ENCODE data around the gene RRAGC.
"Not testable (repeated sequence)": the region's sequence is repeated elsewhere in the genome, so short reads cannot be mapped to it uniquely, and the experiment has no call there.

Gene RRAGC

DNA sequence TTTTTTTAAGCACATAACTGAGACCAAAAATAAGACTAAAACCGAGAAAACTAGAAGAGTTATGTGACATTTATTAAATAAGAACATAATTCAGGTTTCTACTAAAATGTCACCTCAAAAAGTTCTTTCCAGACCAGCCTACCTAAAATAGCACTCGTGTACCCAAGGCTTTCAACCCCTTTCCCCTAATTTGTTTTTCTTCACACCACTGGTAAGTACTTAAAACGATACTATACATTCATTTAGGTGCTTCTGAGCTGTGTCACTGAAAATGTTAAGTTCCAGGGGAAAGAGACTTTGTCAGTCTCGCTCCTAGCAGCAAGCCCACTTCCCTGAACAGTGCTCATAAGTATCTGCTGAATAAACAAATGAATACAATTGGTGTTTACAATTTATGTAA, 6.8 kb downstream of the RRAGC start:
- DNase-seq (ENCODE audit: low spot score), result no peak

DNA sequence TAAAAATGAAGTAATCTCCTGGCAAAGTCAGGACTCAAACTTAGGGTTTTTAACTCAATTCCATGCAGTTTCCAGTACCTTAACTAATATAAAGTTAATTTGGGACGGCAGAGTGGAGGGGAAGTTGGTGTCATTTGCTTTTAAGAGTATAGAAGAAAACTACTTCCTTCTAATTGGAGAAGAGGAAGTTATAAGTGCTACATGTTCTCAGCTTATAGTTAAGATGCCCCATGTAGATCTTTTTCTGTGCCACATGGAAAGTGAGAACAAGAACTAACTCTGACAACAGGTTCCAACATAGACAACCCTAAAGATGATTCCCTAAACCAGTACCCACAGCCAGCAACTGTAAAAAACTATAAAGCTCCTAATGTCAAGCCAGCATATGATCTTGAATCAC, 11.5 kb downstream of the RRAGC start:
- DNase-seq (ENCODE audit: low spot score), result no peak

GRCh38 chr1:38846210-38846609, 13.4 kb downstream of the RRAGC start:
- DNase-seq (ENCODE audit: low spot score), result no peak

- DNase-seq (ENCODE audit: low spot score), result not testable (repeated sequence)
Observed at GRCh38 chr1:38845088-38845487, 14.5 kb downstream of the RRAGC start.

GRCh38 chr1:38840281-38840680, 19.3 kb downstream of the RRAGC start:
- DNase-seq (ENCODE audit: low spot score), result no peak

GRCh38 chr1:38839363-38839762, 20.2 kb downstream of the RRAGC start:
- DNase-seq (ENCODE audit: low spot score), result no peak

GRCh38 chr1:38836316-38836715, 23.3 kb downstream of the RRAGC start:
- not testable (repeated sequence) for DNase-seq (ENCODE audit: low spot score)

DNA sequence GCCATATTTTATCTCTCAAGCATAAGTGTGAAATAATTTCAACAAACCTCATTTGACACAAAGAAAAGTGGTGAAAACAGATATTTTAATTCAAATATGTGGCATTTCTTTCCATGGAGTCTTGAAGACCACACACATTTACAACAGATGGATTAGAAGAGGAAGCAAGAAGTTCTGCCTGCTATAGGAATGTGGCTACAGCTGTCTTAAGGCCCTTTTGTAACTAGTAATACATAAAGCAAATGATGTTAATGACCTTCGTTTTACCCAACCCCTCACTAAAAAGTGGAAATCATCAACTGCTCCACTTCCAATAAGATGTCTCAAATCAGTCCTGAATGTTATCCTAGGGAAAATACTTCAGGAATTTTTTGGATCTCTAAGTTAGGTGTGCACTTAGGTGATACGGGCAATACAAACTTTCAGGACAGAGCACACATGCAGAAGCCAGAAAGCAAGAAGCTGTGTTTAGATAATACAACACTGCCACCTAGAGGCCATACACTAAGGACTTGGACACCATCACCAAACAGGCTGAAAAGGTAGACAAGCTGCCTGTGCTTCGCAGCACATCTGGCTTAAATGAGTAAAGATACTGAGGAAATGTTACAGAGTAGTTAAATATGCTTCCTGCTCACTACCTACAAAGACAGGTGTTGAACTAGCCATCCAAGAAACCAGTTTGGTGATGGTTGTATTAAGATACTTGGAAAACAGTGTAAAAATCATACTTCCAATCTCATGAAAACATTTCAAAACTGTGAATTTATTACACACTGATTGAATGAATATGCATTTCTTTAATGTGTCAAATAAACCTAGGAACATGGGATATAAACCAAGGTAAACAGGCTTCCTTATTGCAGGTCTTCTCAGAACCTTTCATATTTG, 24.4 kb downstream of the RRAGC start:
- peak; percentile 84 for DNase-seq (ENCODE audit: low spot score)

- no peak for DNase-seq (ENCODE audit: low spot score)
Observed at GRCh38 chr1:38834221-38834782, 25.3 kb downstream of the RRAGC start.

- DNase-seq (ENCODE audit: low spot score), result no peak
Observed at GRCh38 chr1:38833146-38833545, 26.4 kb downstream of the RRAGC start.

DNA sequence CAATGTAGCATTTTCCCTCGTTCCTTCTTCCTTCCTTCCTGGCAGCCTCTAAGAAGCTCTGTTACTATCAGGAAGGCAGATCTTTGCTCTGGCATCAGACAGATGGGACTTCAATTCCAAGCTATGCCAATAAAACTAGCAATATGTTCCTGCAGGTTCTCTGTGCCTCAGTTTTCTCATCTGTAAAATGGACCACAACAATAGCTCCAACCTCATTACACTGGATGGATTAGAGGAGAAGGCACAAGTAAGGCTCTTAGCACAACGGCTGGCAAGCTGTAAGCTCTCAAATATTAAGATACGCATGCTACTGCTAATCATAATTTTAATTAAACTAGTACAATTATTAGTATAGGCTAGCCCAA, 27.2 kb downstream of the RRAGC start:
- no peak for DNase-seq (ENCODE audit: low spot score)

DNA sequence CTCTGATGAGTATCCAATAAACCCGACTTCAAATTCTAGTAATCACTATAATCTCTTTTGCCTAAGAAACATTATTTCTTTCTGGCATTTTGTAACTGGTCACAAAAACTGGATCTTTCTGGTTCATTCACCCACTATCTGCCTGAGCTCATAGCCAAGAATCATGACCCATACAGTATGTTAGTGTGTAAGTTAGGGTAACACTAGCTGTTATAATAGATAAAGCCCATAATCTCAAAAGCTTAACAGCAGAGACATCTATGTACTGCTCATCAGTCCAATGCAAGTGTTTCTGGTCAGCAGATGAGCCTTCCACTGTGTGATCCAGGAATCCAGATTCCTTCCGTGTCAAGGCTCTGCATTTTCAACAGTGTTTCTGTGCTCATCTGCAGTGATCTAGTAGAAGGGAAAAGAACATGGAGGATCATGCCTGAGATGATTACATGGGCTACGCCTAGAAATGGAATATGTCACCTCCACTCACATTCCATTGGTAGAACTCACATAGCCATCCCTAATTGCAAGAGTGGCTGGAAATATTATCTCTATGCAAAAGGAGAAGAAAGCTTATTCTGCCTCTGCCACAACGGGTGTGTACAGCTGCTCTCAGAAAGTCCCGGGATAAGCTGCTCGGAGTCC, 27.7 kb downstream of the RRAGC start:
- DNase-seq (ENCODE audit: low spot score), result no peak

DNA sequence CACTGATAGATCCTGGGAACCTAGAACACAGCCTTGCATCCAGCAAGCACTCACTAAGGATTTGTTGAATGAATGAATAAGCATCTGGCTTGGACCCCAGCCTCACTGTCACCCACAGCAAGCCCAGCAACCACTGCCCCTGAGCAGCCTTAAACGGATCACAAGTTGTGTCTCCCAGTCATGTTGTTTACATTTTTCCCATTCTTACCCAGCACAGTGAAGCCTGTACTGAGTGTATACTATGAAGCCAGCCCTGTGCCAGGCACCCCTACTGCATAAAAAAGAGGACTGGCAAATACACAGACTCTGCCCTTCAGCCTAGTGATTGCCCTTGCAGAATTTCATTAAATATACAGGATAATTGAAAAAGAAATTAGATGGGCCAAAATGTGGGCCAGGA, 30.2 kb downstream of the RRAGC start:
- DNase-seq (ENCODE audit: low spot score), result no peak

DNA sequence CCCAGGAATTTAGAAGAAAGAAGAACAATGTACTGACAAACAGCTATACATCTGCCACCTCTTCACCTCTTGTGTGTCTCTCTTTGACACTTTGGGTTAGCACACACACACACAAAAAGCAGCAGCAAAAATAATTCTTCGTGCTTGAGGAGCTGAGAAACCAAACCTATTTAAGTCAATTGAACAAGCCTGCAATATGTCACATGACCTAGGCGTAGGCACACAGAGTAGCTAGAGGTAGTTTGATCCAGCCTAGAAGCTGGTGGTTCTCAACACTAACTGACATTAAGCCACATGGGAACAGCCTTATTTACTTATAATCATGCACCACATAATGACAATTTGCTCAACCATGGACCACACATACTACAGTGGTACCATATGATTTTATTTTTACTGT, 32.3 kb downstream of the RRAGC start:
- DNase-seq (ENCODE audit: low spot score), result no peak

- DNase-seq (ENCODE audit: low spot score), result no peak
Observed at GRCh38 chr1:38826886-38827285, 32.7 kb downstream of the RRAGC start.

DNA sequence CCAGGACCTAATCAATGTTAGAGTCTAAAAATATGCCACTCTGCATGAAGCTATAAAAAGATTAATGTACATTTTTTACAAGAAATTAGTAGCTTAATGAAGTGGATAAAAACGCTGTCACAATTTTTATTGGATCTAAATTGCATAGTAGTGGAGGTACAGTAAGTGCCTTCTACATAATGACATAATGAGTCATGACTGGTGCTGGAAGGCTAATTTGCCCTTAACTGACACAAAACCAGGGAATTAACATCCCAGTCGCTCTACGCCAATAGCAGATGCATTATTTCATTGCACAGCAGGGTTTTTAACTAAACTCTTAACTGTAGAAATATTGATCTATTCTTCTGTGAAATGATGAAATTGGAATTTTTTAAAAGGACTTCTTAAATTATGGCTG, 33.3 kb downstream of the RRAGC start:
- DNase-seq (ENCODE audit: low spot score), result no peak

DNA sequence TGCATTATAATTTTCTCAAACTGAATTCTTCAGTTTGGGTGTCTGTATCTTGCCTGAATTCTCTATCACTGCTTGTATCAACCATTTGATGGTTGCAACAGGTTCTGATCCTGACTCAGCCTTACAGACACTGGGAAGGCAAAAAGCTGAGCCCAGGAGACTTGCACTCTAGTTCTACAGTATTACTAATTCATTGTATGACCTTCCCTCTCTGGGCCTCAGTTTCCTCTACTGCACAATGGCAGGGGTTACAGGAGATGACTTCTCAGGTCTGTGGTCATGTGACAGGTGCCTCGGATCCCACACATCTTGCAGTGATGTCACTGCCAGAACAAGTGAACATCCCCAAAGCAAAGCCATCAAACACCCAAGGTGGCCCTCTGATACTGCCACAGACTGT, 38.7 kb downstream of the RRAGC start:
- no peak for DNase-seq (ENCODE audit: low spot score)

- no peak for DNase-seq (ENCODE audit: low spot score)
Observed at GRCh38 chr1:38819516-38819915, 40.1 kb downstream of the RRAGC start.

DNA sequence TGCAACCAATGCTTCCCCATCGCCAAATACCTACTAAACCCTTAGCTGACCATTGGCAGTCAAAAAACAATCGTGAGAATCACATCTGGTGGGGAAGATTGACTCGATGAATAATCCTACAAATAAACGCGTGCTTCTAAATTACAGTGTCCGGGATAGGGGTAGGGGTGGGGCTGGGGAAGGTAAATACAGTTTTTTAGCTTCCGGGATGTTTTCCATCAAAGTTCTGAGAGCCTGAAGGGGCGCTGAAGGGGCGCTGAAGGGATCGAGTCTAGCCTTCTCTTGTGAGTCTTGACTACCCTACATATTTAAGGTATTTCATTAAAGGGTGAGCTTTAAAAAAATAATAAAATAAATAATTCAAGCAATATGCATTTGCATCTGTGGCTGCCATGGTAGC, 40.5 kb downstream of the RRAGC start:
- no peak for DNase-seq (ENCODE audit: low spot score)

DNA sequence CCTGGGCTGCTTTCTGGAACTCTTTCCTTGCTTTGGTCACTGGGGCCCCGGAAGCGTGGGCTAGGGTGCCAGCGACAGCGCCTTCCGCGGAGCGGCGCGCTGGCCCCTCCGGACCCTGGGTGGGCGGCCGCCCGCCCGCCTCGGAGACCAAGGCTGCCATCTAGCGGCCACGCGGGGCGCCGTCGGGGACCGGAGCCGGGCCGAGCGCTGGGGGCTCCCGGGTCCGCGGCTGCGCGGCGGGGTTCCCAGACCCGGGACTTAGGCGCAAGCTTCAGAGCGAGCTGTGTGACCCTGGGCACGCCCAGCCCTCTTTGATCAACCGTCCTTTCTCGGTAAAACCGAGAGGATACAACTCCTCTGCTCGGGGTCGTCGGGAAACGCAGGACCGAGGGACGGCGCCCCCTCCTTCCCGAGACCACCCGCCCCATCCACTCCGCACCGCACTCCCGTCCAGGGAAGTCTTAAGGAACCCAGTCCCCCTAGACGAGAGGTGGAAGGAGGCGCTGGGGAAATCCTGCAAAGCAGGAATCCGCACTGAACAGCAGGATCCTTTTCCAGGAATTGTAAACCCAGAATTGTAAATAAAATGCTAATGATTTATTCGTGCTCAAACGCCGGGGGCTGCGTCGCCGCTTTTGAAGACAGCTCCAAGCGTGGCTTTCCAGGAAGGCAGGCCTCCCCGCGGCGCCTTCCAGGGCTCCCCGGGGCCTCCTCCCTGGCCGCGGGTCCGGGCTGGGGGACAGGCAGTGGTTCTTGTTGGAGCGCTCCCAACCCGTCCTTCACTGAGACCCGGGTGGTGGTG, 41.2 kb downstream of the RRAGC start:
- no peak for DNase-seq (ENCODE audit: low spot score)

DNA sequence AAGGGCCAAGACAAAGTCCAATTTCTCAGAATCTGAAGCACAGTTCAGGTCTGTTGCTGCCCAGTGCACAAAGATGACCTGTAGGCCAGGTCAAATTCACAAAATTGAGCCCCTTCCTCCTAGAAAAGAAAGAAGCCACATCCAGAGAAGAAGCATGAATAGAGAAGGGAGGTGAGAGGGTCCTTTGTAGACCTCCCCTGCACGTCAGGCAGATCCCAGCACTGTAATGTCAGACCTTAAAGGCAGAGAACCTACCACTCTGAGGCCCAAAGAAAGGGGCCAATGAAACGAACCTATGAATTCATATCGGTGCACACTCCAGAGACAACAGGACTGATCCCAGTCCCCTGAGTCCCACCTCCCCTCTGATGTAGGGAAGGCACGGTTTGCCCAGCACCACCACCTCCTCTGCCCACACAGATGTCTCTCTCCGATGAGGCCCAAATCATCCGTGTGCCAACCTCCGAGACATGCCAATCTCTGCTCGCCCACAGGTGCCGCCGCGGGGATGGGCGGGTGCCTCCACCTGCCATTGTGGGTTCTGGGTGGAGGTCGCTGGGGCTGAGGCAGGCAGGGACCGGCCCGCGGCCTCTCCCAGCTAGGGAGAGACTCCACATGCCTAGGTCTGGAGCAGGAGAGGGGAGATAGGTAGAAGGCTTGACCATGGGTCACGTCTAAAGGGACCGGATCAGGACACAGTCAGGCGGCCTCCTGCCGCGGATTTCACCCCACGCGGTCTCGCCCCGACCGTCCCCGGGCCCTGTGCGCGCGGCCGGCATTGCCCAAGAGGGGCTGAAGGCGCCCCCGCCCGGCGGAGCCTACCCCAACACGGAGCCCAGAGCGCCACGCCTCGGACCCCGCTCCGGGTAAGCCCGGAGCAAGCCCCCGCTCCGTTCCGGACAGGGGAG, 42.1 kb downstream of the RRAGC start:
- DNase-seq (ENCODE audit: low spot score), result no peak
